MM.1S (cell line): ENCODE data around the gene SH3BP2.

Experiments used
- EZH2 ChIP-seq: fragments of 300-600 bp; sonication (generic); optimal IDR thresholded peaks from 2 replicates; pipeline ENCODE3; 2017; ENCODE audit warnings: low read depth, mild to moderate bottlenecking, antibody characterized with exemption, low read length, mixed read lengths
- EZH2phosphoT487 ChIP-seq: fragments of 300-600 bp; sonication (generic); IDR thresholded peaks from 2 replicates; pipeline ENCODE4 v1.6.1; 2018; ENCODE audit warnings: antibody characterized with exemption, low read length
- TF ChIP-seq, protein P1 (sequence below): fragments of 300-600 bp; sonication (generic); IDR thresholded peaks from 2 replicates; pipeline ENCODE4 v1.5.1; 2016; ENCODE audit warnings: antibody characterized with exemption, low read length, mixed read lengths

DNA sequence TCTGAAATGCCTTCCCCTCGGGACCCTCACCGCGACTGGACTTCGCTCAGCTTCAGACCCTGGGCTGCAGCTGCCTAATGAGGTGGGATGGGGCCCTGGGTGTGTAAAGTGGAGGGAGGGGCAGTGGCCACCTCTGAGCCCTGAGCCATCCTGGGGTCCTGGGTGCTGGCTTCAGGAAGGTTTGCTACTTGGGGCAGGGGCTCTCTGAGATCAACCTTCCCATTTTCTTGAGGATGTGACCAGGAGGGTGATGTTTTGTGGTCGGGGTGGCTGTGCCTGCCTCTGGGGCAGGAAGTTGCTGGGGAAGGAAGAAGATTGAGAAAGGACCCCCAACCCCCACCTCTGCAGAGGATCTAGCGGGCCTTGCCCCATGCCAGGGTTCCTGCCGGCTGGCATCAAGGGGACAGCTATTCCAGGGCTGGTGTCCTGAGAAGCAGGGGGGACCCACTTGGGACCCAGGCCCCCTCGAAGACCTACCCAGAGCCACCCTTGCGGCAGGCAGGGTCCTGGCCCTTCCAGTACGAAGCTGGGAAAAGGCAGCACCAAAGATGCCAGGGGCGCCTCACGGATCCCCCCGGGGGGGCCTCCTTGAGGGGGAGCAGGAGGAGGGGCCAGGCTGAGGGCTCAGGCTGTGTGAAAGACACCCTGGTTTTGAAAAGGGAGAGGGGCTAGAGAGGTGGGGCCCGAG, 6.5 kb downstream of the SH3BP2 start:
- TF ChIP-seq, protein P1, sequence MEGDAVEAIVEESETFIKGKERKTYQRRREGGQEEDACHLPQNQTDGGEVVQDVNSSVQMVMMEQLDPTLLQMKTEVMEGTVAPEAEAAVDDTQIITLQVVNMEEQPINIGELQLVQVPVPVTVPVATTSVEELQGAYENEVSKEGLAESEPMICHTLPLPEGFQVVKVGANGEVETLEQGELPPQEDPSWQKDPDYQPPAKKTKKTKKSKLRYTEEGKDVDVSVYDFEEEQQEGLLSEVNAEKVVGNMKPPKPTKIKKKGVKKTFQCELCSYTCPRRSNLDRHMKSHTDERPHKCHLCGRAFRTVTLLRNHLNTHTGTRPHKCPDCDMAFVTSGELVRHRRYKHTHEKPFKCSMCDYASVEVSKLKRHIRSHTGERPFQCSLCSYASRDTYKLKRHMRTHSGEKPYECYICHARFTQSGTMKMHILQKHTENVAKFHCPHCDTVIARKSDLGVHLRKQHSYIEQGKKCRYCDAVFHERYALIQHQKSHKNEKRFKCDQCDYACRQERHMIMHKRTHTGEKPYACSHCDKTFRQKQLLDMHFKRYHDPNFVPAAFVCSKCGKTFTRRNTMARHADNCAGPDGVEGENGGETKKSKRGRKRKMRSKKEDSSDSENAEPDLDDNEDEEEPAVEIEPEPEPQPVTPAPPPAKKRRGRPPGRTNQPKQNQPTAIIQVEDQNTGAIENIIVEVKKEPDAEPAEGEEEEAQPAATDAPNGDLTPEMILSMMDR: no peak
- TF ChIP-seq EZH2: no peak
- no peak for TF ChIP-seq EZH2phosphoT487
